SKM-1 (cell line): ENCODE data around the gene AGAP1.

Source experiments
- DNase-seq: peaks from one replicate; lab custom pipeline; 2025; ENCODE audit not compliant: unreplicated experiment; lab: John Stamatoyannopoulos, UW

The AGAP1 gene

DNA sequence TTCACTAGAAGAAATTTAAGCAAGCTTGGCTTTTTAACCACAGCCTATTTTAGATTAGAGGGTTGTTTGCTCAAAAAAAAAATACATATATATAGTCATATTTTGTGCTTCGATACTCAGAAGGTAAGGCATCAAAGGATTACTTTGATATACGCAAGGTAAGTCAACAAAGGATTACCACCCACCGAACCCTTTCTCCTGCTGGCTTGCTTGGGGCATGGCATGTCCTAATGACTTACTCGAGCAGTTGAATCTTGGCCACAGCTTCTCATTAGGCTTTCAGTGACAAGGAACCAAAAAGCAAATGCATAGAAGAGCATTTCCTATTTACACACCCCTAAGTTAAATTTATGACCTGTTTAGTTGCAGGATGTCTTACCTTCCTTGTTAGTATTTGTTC, 295.7 kb downstream of the AGAP1 start:
- no peak for DNase-seq

DNA sequence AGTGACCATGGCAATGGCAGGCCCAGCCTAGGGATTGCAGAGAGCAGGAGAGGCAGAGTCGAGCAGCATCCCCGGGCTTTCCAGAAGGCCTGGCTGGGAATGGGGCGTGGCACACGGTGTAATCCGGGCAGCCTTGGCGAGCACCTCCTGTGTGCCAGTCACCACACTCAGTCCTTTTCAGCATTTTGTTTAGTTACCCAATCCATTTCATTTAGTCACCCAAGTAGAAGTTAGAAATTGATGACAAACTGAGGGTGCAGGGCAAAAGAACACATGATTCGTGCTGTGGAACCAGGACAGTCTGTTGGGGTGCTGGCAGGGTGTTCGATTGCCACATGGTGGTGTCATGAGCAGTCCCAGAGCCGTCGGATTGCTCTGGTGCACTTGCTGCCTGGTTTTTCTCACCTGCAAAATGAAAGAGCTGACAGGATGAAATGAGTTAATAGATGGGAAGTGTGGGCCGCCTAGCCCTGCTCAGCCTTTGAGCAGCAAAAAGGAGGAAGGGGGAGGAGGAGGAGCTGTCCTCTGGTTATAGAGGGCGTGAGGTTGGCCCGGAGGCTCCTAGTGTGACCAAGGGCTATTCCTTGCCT, 299.4 kb downstream of the AGAP1 start:
- no peak for DNase-seq

DNA sequence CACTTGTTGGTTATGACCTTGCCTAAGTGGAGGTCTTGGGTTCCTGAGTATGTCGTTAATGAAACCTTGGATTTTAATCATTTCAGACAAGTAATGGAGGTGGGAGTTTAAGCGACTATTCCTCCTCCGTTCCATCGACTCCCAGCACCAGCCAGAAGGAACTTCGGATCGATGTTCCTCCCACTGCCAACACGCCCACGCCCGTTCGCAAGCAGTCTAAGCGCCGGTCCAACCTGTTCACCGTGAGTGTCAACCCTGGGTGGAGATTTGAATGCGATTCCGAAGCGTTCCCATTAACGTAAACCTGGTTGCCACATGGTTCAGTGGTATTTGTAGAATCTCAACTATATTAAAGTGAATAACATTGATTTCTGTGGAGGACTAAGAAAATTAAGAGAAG, 305.4 kb downstream of the AGAP1 start:
- no peak for DNase-seq

DNA sequence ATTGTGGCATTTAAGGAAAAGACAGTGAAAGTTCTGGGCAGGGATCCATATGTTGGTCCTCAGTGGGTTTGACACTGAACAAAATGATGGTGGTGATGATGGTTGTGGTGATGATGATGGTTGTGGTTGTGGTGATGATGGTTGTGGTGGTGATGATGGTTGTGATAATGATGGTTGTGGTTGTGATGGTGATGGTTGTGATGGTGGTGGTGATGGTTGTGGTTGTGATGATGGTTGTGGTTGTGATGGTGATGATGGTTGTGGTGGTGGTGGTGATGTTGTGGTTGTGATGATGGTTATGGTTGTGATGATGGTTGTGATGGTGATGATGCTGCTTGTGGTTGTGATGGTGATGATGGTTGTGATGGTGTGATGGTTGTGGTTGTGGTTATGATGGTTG, 308.7 kb downstream of the AGAP1 start:
- DNase-seq, result no peak

DNA sequence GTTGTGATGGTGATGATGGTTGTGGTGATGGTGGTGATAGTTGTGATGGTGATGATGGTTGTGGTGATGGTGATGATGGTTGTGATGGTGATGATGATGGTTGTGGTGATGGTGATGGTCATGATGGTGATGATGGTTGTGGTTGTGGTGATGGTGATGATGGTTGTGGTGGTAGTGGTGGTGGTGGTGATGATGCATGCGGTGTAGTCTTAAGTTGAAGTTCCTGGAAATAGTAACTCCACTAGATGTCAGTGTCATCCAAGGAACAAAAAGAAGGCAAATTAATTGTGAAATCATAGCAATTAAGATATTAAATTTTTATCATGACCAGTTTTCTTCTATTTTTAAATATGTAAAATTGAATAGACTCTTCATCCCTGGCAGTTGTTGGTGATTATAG, 309.2 kb downstream of the AGAP1 start:
- no peak for DNase-seq

DNA sequence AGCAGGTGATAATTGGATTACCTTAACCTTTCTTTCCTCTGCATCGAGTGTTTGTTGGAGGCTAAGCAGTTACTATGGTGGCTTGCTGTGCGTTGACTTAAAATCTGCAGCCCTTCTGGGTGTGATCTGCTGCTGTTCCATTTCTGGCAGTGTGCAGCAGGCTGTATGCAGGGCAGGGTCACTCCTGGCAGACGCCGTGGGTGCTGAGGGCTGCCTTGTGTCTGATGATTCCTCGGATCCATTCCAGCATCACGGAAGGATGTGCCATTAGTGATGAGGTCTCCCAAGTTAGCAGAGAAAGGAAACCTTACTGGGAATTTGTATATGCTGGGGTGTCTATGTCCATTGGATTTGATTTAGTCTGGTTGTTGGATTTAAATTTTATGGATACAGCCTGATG, 310.8 kb downstream of the AGAP1 start:
- DNase-seq, result no peak

DNA sequence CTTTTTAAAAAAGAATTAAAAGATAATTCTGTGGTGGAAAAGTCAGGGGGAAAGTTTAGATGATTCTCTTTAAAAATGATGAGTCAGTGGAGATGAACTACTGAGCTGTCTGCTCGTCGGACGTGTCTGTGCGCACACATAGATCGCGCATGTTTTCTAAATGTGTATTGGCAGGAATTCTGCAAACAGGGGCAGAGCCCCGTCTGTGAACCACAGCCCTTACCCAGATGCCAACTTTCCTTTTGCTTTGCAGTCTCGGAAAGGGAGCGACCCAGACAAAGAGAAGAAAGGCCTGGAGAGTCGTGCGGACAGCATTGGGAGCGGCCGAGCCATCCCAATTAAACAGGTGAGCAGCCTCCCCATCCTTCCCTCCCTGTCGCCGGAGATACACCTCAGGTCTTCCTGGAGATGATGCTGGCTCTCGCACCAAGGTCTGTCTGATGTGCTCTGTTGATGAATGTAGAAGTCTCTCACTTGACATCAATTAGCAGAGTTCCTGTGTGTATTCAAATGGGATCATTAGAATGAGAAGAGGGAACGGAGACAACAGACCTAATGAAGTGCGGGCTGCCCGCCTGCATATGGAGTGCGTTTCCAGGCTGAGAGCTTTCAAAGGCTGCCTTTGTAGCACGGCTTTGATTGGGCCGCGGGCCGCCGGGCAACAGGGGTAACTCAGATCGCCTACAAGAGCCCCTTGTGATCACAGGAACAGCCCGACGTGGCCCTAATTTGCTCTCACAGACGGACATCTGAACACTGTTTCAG, 313.3 kb downstream of the AGAP1 start:
- no peak for DNase-seq

DNA sequence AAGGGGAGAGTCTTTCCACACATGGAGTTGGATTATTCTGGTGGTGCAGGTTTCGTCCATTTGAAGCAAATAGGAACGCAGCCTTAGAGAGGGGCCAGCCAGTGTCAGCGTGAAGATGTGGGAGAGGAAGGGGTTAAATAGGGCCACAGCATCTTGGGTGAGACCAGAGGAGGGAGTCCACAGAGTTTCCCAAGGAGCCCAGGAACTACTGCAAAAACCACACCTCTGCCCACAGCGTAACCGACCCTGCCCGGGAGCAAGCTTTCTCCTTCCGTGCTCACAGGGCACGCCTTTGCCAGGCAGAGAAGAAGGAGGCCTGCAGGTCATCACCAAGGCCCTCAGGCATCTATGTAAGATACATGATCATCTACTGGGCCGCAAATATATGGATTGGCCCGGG, 314.5 kb downstream of the AGAP1 start:
- no peak for DNase-seq

DNA sequence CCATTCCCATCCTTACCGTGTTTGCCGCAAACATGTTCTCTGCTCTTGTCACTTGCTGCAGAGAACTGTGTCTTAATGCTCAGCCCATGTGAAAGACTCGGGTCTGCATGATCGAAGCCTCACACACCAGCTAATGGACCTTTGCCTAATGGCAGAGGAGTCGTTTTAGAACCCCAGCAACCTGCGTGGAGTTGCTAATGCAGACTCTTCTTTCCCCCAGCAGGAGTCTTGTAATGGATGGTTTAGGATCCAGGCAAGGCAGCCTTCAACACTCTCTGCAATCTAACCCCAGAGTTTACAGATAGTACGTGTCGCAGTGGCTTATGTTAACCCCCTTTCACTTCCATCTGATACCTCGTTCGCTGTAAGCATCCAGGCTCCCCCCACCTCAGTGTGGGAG, 316.4 kb downstream of the AGAP1 start:
- no peak for DNase-seq

DNA sequence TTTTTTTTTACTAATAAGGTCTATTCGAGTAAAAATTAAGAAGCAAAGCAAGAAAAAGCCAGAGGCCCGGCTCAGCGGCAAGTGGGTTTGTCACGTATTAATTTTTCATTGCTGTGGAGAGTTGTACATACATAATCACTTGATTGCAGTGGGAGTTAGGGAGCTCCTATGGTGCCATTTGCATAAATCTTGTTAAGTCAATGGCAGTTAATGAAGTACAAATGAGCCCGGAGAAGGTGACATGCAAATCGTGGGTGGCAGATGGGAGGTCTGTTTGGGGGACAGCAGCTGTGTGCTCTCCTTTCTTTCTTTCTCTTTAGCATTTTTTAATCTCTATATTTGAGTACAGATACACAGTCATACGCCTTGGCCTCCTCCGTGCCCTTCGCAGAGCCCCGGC, 317.0 kb downstream of the AGAP1 start:
- DNase-seq, result no peak

DNA sequence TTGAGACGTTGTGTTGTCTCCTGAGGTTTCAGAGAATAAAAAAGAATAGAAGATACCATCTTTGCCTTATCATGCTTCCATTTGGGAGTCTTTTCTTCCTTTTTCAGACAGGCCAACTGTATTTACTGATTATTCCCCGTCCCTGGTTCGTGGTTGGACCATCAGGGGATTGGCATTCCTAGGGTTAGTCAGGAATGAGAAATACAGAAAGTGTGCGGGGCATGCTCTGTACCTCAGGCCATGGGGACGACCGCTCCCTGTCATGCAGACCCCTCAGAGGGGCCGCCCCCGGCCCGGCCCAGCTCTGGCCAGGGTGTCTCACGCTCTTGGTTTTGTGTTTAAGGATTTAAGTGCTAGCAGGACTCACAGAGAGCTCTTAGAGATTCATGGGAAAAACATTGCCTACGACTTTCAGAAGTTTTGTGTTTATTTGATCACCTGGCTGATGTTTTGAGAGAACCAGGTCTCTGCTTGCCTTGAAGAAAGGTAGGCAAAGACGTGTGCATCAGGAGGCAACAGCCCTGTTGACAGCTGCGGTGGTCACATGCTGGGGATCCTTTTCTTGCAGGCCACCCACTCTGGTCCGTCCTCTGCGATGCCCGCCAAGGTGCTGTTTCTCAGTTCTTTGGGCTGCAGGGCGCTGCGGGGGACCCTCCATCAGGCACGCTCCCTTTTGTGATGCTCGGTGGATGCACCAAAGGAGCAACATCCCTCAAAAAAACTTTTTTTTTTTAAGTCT, 317.8 kb downstream of the AGAP1 start:
- DNase-seq, result no peak

DNA sequence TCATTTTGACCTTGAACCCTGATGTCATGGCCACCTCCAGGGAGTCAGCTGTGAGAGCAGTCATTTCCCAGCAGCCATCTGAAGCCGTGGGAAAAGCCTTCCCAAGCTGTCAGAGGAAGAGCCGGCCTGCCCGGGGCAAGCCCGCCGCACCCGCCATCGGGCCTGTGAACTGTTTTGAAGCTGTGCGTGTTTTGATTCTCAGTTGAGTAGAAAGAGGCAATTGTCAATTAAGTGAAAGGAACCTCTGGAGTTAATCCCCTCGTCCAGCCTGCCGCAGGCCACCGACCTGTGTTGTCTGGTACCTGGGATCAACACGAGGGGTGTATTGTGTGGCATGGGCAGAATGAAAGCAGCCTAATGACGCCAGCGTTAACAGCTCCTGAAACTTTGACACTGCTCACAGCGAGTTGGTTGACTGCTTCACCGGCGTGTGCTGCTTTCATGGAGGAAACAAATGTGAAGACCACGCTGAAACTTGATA, 318.4 kb downstream of the AGAP1 start:
- no peak for DNase-seq

DNA sequence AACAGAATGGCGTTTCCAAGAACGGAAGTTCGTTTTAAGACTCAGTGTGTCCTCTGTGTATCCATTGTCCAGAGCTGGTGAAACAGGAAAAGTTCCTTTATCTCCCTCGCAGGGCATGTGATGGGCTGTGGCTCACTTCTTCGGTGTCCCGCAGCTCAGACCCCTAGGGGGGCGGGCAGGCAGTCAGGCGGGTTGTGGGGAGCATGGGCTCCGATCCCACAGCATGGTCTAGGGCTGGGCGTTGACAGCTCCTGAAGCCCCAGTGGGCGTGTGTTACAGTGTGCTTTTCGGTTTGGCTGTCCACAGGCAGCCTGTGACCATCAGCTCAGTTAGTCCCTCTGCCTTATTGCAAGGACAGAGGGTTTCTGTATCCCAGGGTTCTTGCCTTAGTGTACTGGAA, 319.6 kb downstream of the AGAP1 start:
- no peak for DNase-seq

DNA sequence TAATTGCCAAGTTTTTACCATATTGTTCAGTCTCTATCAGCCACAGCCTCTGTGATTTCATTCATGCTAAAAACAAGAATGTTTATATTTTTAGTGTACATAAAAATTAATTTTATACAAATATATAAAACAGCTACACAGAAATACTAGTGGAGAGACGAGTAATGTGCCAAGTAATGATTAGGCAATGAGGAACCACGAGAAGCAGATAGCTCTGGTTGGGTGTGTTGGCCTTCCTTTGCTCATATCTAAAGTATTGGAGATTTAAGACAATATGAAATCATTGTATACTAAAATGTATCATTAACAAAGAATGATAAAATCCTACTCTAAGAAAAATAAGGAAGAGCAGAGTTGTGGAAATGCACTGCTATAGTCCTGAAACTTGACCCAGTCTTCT, 326.7 kb downstream of the AGAP1 start:
- DNase-seq, result no peak

DNA sequence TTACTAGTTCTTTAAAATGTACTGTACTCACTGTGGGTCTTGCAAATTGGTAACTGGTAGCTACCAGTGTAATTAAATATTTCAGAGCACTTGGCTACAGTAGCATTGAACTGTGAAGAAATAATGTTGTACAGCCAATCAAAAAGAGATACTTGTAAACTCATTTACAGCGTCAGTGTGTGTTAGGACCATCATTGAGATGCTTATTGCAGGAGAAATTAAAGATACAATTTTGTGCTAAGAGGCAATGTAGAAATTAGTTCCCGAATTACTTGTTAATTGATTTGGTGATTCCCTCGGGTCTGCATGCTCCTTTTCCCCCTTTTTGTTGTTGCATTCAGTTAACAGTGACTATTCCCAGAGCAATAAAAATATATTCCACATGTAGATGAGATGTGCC, 330.5 kb downstream of the AGAP1 start:
- DNase-seq, result no peak

DNA sequence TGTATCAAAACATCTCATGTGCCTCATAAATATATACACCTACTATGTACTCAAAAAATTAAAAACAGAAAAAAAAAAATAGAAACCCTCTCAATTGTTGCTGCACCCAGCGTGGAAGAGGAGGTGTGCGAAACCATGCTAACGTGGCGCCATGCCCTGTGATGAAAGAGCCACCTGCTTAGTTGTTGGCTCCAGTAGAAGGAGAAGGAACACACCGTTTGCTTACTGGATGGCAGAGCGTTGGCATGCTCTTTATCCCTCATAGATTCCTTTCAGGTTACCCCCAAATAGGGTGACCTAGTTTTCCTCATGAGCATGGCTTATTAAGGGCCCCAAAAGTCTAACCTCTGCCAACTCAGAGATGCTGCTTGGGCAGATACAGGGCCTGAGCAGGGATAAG, 332.1 kb downstream of the AGAP1 start:
- DNase-seq, result no peak

DNA sequence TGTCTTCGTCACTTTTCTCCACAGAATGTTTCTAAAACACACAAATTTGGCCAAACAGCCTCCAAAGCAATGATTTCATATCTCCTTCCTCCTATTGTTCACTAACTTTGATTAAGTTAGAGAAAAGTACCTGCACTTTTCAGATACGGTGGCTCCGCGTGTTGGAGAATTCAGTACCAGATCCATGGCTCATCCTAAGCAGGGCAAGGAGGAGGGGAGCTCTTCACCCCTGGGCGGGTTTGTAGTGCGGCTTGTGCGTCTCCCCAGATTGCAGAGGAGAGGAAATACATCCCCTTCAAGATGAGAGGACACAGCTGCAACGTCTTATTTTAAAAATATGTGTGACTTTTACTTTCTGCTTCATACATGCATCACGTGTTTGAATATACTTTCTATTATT, 333.0 kb downstream of the AGAP1 start:
- no peak for DNase-seq

DNA sequence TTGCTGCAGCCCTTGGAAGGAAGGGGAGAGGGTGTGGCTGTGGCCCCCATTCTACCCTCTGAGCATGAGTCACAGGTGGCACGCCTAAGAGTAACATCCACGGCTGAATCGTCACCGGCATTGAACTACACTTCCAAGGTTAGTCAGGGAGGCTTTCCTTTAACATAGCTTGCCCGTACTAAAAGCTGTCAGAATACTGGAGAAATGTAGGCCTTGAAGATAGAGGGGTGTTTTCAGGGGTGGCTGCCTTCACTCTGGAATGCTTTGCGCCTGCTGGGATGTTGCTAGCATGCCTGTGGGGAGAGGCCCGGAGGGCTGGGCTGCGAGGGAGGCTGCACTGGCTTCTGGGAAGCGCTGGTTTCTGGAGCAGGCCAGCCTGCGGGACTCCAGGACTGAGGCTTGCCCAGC, 333.7 kb downstream of the AGAP1 start:
- DNase-seq, result no peak

DNA sequence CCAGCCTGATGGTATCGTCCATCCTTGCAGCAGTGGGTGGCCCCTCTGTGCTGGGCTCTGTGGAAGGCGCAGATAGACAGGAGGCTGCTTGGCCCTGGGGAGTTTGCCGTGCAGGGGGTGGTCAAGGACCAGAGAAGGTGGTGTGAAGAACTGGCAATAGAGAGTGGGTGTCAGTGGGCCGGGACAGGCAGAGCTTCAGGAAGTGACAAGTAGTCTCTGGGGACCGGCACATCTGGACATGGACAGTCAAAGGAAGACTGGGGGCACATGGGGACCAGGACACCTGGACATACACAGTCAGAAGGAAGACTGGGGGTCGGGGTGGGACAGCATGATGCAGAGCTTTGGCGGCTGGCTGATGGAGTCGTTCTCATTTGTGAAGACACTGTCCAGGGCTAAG, 335.9 kb downstream of the AGAP1 start:
- no peak for DNase-seq

DNA sequence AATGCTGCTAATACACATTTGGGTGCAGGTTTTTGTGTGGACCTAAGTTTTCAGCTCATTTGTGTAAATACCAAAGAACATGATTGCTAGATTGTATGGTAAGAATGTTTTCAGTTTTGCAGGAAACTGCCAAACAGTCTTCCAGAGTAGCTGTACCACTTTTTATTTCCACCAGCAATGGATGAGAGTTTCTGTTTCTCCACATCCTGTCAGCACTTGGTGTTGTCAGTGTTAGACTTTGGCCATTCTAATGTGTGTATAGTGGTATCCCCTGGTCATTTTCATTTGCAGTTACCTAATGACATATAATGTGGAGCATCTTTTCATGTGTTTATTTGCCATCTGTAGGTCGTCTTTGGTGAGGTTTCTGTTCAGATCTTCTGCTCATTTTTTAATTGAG, 337.9 kb downstream of the AGAP1 start:
- no peak for DNase-seq

DNA sequence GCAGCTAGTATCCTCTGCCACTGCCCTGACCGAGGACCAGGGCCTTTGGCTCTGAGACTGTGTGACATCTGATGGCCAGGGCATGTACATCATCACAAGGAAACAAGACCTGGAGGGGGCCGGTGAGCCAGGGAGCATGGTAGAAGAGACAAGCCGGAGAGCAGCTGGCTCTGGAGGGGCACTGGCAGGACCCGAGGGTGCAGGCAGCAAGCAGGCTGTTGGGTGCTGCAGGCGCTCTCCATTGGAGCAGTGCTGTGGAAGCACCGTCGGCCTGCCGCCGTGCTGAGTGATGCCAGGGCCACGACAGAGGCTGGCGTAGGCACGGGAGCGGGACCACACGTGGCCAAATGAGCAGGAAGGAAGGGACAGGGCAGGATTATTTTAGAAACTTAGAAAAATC, 339.1 kb downstream of the AGAP1 start:
- DNase-seq, result no peak

DNA sequence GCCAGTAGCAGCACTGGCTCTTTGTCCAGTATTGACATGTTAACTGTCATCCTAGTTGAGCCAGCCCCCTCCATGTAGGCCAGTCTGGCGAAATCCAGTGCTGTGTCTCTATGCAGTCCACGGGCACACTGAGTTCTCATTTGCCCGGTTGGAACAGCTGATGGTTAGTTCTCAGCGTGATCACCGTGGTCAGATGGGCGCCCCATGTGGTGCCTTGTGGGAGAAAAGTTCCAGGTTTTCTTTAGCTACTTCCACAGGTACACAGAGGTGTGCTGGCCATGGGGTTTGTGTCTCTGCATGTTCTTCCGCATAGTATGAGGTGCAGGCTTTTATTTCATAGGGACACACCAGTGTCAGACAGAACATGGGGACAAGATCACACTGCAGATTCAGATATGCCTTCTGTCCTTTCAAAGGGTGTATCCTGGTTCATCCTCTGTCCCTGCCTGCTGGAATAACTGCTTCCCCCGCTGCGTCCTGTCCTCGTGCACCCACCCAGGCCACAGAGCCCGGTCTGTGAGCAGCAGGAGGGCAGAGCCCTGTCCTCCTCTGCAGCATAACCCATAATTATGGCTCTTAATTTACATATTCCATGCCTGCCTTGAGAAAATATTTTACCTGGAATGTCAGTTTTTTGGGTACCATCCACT, 340.3 kb downstream of the AGAP1 start:
- no peak for DNase-seq
